ENCODE data around the gene GOLGA5.

The GOLGA5 gene

GRCh38 chr14:92880851-92881250 is 86.7 kb downstream of the GOLGA5 start:
- DNase-seq = peak; percentile 80

GRCh38 chr14:92883066-92883465 is 89.0 kb downstream of the GOLGA5 start:
- DNase-seq = no peak

DNA sequence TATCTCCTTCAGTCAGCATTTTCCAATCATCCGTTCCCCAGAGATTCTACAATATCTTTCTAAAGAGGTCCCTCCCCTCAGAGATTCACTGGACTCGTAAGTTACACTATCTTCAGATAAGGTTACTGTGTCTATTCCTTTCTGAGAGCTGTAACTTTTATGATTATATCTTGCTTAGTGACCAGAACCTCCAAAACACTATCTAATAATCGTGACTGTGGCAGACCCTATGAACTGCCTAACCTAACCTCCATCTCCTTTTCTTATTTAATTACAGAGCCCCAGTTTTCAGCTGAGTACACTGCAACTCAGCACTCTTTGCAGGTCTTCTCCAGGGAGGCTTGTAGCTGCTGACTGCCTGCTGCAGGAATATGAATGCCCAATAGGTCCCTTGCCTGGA is 90.3 kb downstream of the GOLGA5 start:
- DNase-seq = no peak

DNA sequence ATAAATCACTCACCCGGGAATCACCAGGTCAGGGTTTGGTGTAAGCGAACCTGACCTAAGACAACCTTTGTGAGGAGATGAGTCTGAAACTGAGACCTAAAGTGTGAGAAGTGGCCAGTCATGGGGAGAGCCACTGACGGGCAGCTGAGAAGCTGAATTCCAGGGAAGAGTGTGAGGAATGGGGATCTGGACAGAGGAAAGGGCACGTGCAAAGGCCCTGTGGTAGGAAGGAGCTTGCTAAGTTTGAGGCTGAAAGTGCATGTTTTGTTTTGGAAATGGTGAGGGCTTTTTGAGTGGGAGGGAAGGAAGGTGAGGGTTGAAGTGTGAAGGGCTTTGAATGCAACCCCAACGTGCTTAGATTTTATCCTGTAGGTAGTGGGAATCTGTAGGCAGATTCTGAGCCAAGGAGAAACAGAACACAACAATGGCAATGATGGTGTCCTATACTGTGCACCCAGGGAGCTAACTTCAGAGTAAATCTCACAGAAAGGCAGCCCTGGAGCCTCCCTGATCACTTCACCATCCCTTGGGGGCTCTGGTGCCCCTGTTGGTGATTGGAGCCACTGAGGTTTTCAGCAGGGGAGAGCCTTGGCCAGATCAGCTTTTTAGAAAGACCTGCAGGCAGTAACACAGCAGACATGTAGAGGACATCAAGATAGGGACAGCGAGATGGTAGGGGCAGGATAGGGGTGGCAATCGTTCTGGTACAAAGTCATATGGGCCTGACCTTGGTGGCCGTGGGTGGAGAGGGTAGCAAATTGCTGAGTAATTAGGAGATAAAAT is 91.4 kb downstream of the GOLGA5 start:
- no peak for DNase-seq

GRCh38 chr14:92886337-92886736 is 92.2 kb downstream of the GOLGA5 start:
- peak; percentile 79 for DNase-seq

GRCh38 chr14:92887157-92887556 is 93.1 kb downstream of the GOLGA5 start:
- DNase-seq = no peak

GRCh38 chr14:92888896-92889295 is 94.8 kb downstream of the GOLGA5 start:
- DNase-seq = no peak
